GM18870 (cell line): ENCODE measurements around the gene POU3F1.

Experiments used
- ATAC-seq: cut with Tn5 transposase; IDR thresholded peaks from one replicate; pipeline ENCODE4 v1.9.1; 2021; ENCODE audit warnings: moderate library complexity; ENCODE audit not compliant: unreplicated experiment

POU3F1 gene

GRCh38 chr1:38029081-38029681 lies 17.4 kb downstream of the POU3F1 start:
- no peak for ATAC-seq

- ATAC-seq = no peak
Observed at GRCh38 chr1:38028671-38029070, 17.9 kb downstream of the POU3F1 start.

- ATAC-seq = peak; percentile 70
Observed at GRCh38 chr1:38028105-38028591, 18.4 kb downstream of the POU3F1 start.

GRCh38 chr1:38027201-38028104 lies 19.1 kb downstream of the POU3F1 start:
- ATAC-seq = no peak

GRCh38 chr1:38026592-38027200 lies 19.9 kb downstream of the POU3F1 start:
- no peak for ATAC-seq

GRCh38 chr1:38025664-38026063 lies 20.9 kb downstream of the POU3F1 start:
- ATAC-seq = no peak

- ATAC-seq = no peak
Observed at GRCh38 chr1:38025233-38025632, 21.4 kb downstream of the POU3F1 start.

- ATAC-seq = no peak
Observed at GRCh38 chr1:38022810-38023209, 23.8 kb downstream of the POU3F1 start.

GRCh38 chr1:38021969-38022368 lies 24.6 kb downstream of the POU3F1 start:
- ATAC-seq = no peak

GRCh38 chr1:38020396-38020795 lies 26.2 kb downstream of the POU3F1 start:
- no peak for ATAC-seq

- ATAC-seq = no peak
Observed at GRCh38 chr1:38018864-38019343, 27.7 kb downstream of the POU3F1 start.

GRCh38 chr1:38015978-38016725 lies 30.4 kb downstream of the POU3F1 start:
- no peak for ATAC-seq

- ATAC-seq = no peak
Observed at GRCh38 chr1:38014724-38015424, 31.7 kb downstream of the POU3F1 start.

GRCh38 chr1:38014171-38014570 lies 32.4 kb downstream of the POU3F1 start:
- no peak for ATAC-seq

GRCh38 chr1:38013227-38013622 lies 33.4 kb downstream of the POU3F1 start:
- no peak for ATAC-seq

GRCh38 chr1:38012363-38013226 lies 34.0 kb downstream of the POU3F1 start, which contains the start of gene UTP11:
TSS of gene UTP11 (plus strand) at chr1:38012734. CDS start at chr1:38012803, 69 bp downstream.
- peak; percentile 75 for ATAC-seq

GRCh38 chr1:38009841-38010180 lies 36.8 kb downstream of the POU3F1 start:
- ATAC-seq = no peak

GRCh38 chr1:38009088-38009840 lies 37.3 kb downstream of the POU3F1 start:
- ATAC-seq = no peak
